WTC11 (cell line): ENCODE results near the gene FAM110C. TPM values are rescaled to one million over a fixed set of nuclear protein-coding genes. Genes with fewer than 3 reads are reported as not detected.
"Not testable (repeated sequence)": the region's sequence is repeated elsewhere in the genome, so short reads cannot be mapped to it uniquely, and the experiment has no call there.

Source experiments
- ATAC-seq: fragments of 200-7000 bp; cut with Tn5 transposase; 2 replicates; pipeline ENCODE4 v1.10.0; 2021; ENCODE audit warnings: mild to moderate bottlenecking, moderate library complexity
- CTCF ChIA-PET: fragments of 300-600 bp; sonication (Branson Sonifier 250); formaldehyde crosslinking; loops from one replicate; lab custom pipeline; 2021; ENCODE audit warnings: antibody characterized with exemption; lab: Charles Lee
- POLR2A ChIA-PET: fragments of 350-600 bp; sonication (Branson Sonifier 250); formaldehyde crosslinking; loops from one replicate; lab custom pipeline; 2021; ENCODE audit warnings: antibody characterized with exemption; lab: Charles Lee
- DNase-seq: peaks from one replicate; pipeline ENCODE4 v3.0.0; 2021; ENCODE audit warnings: low spot score
- H3K27ac Mint-ChIP-seq: 2 replicates; pipeline ENCODE4 v1.8.0; 2021; ENCODE audit warnings: mixed read lengths
- H3K27me3 Mint-ChIP-seq: 2 replicates; pipeline ENCODE4 v1.8.0; 2021; ENCODE audit warnings: low read depth, mild to moderate bottlenecking, moderate library complexity, mixed read lengths
- H3K36me3 Mint-ChIP-seq: 2 replicates; pipeline ENCODE4 v1.8.0; 2021; ENCODE audit warnings: mixed read lengths
- H3K4me1 Mint-ChIP-seq: 2 replicates; pipeline ENCODE4 v1.8.0; 2022; ENCODE audit warnings: mixed read lengths
- H3K4me3 Mint-ChIP-seq: 2 replicates; pipeline ENCODE4 v1.8.0; 2021; ENCODE audit warnings: mild to moderate bottlenecking, moderate library complexity, mixed read lengths
- H3K9me3 Mint-ChIP-seq: 2 replicates; pipeline ENCODE4 v1.8.0; 2021; ENCODE audit warnings: mixed read lengths
- ATF1 ChIP-seq: sonication (generic); formaldehyde crosslinking; IDR thresholded peaks from 2 replicates; pipeline ENCODE4 v1.8.1; 2023; ENCODE audit warnings: mild to moderate bottlenecking, moderate library complexity, missing genetic modification reagents
- CREM ChIP-seq: sonication (generic); formaldehyde crosslinking; IDR thresholded peaks from 2 replicates; pipeline ENCODE4 v1.8.1; 2022; ENCODE audit warnings: mild to moderate bottlenecking, missing genetic modification reagents, moderate library complexity
- FOXJ3 ChIP-seq: sonication (generic); formaldehyde crosslinking; IDR thresholded peaks from 2 replicates; pipeline ENCODE4 v1.9.0; 2021; ENCODE audit warnings: missing genetic modification reagents, mild to moderate bottlenecking, borderline replicate concordance
- MYBL2 ChIP-seq: sonication (generic); formaldehyde crosslinking; IDR thresholded peaks from 2 replicates; pipeline ENCODE4 v1.8.1; 2023; ENCODE audit warnings: mild to moderate bottlenecking, moderate library complexity, missing genetic modification reagents
- NFATC4 ChIP-seq: fragments of 250-450 bp; sonication (Bioruptor Pico); IDR thresholded peaks from 2 replicates; pipeline ENCODE4 v1.9.0; 2021; ENCODE audit warnings: mild to moderate bottlenecking
- RELA ChIP-seq: sonication (generic); formaldehyde crosslinking; IDR thresholded peaks from 2 replicates; pipeline ENCODE4 v1.8.1; 2022; ENCODE audit warnings: missing genetic modification reagents, mild to moderate bottlenecking, borderline replicate concordance
- RORB ChIP-seq: fragments of 250-450 bp; sonication (Bioruptor Pico); IDR thresholded peaks from 2 replicates; pipeline ENCODE4 v1.9.0; 2021; ENCODE audit warnings: mild to moderate bottlenecking
- SMAD4 ChIP-seq: sonication (generic); formaldehyde crosslinking; IDR thresholded peaks from 2 replicates; pipeline ENCODE4 v1.8.0; 2022; ENCODE audit warnings: mild to moderate bottlenecking, missing genetic modification reagents
- SP1 ChIP-seq: sonication (generic); formaldehyde crosslinking; conservative IDR thresholded peaks from 2 replicates; pipeline ENCODE4 v1.8.1; 2022; ENCODE audit warnings: missing genetic modification reagents
- TEAD4 ChIP-seq: sonication (generic); formaldehyde crosslinking; IDR thresholded peaks from 2 replicates; pipeline ENCODE4 v1.8.0; 2022; ENCODE audit warnings: mild to moderate bottlenecking, missing genetic modification reagents
- TP53 ChIP-seq: sonication (generic); formaldehyde crosslinking; IDR thresholded peaks from 2 replicates; pipeline ENCODE4 v1.8.1; 2023; ENCODE audit warnings: mild to moderate bottlenecking, missing genetic modification reagents
- ZNF317 ChIP-seq: sonication (generic); formaldehyde crosslinking; IDR thresholded peaks from 2 replicates; pipeline ENCODE4 v1.8.1; 2023; ENCODE audit warnings: low read depth, mild to moderate bottlenecking, moderate library complexity, missing genetic modification reagents, borderline replicate concordance
- total RNA-seq: library from RNA; stranded (reverse); gene quantifications from 3 replicates; pipeline ENCODE4 v1.2.3, GENCODE V29; 2021
- TF ChIP-seq, protein P1 (sequence below): fragments of 250-450 bp; sonication (Bioruptor Pico); IDR thresholded peaks from 2 replicates; pipeline ENCODE4 v1.8.0; 2021; ENCODE audit warnings: mild to moderate bottlenecking
- TF ChIP-seq, protein P2 (sequence below): fragments of 250-450 bp; sonication (Bioruptor Pico); IDR thresholded peaks from 2 replicates; pipeline ENCODE4 v1.9.0; 2021; ENCODE audit warnings: moderate library complexity, mild to moderate bottlenecking, inconsistent platforms, borderline replicate concordance
- TF ChIP-seq, protein P3 (sequence below): sonication (generic); formaldehyde crosslinking; IDR thresholded peaks from 2 replicates; pipeline ENCODE4 v1.8.1; 2022; ENCODE audit warnings: low read depth, mild to moderate bottlenecking, moderate library complexity, missing genetic modification reagents, borderline replicate concordance
- TF ChIP-seq, protein P4 (sequence below): sonication (generic); formaldehyde crosslinking; IDR thresholded peaks from 2 replicates; pipeline ENCODE4 v1.8.0; 2022; ENCODE audit warnings: mild to moderate bottlenecking, missing genetic modification reagents
- TF ChIP-seq, protein P5 (sequence below): fragments of 200-600 bp; IDR thresholded peaks from 2 replicates; pipeline ENCODE4 v1.8.0; 2022; ENCODE audit warnings: antibody characterized with exemption
- TF ChIP-seq, protein P6 (sequence below): fragments of 250-450 bp; sonication (Bioruptor Pico); IDR thresholded peaks from 2 replicates; pipeline ENCODE4 v1.9.0; 2021; ENCODE audit warnings: mild to moderate bottlenecking, borderline replicate concordance

The FAM110C gene
- total RNA-seq, 1 experiment from 2014 or later, result 6.1 TPM

DNA sequence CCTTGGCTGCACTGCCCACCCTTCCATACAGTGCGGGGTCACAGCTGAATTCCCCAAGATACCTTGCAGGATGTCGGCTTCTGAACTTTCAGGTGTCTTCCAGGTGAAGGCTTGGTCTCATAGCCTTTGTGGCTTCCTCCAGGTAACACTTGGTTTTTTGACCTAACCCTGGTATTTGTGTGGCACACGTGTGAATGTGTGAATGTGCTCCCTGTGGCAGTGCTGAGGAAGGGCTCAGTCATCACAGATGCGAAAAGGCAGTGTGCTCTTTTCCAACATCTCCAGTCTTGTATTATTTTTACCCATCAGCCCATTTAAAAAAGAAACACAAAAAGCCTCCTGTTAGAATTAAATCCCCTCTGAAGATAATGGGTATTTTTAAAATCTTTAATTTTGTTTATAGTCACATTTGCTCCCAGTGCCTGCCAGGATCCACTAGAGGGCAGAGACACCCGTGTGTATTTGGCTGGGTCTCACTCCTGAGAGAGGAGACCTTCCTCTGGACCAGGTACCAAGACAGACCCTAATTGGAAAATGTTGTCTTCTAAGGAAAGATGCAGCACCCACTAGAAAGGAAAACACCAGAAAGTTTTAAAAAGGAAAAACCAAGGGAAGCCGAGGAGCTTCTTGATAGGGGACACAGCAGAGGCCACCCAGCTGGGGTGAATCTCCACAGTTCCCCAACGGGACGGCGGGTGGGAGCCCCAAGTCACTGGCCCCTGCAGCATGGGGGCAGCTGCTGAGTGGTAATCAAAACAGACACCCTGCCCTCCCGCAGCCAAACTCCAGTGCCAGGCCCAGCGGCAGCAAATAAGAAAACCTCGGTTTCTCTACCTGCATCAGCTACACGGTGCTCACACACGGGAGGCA lies 27.7 kb downstream of the FAM110C start:
- no peak overlapping the region for H3K27ac Mint-ChIP-seq
- 0 out of 2 replicates have a peak, but pooled peaks cover 3% of the 10 kb centered on the region for H3K36me3 Mint-ChIP-seq
- H3K4me3 Mint-ChIP-seq, result no peak overlapping the region
- CTCF ChIA-PET, result interaction anchor here (0.7 to 2.7 kb wide), 5 partner anchors 27 to 272 kb away, joined by 3 to 22 read pairs (median 4); no protein-coding TSS in a partner anchor
- peaks cover 7% of the 10 kb centered on the region for H3K9me3 Mint-ChIP-seq
- no peak for TF ChIP-seq CREM
- no peak for TF ChIP-seq FOXJ3 (CRISPR knock-in tag)
- TF ChIP-seq RORB (CRISPR knock-in tag), result no peak
- TF ChIP-seq, protein P1, sequence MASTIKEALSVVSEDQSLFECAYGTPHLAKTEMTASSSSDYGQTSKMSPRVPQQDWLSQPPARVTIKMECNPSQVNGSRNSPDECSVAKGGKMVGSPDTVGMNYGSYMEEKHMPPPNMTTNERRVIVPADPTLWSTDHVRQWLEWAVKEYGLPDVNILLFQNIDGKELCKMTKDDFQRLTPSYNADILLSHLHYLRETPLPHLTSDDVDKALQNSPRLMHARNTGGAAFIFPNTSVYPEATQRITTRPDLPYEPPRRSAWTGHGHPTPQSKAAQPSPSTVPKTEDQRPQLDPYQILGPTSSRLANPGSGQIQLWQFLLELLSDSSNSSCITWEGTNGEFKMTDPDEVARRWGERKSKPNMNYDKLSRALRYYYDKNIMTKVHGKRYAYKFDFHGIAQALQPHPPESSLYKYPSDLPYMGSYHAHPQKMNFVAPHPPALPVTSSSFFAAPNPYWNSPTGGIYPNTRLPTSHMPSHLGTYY (CRISPR knock-in tag), result no peak
- TF ChIP-seq, protein P2, sequence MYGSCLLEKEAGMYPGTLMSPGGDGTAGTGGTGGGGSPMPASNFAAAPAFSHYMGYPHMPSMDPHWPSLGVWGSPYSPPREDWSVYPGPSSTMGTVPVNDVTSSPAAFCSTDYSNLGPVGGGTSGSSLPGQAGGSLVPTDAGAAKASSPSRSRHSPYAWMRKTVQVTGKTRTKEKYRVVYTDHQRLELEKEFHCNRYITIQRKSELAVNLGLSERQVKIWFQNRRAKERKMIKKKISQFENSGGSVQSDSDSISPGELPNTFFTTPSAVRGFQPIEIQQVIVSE (CRISPR knock-in tag), result no peak
- TF ChIP-seq NFATC4 (CRISPR knock-in tag), result no peak
- TF ChIP-seq ATF1 (CRISPR knock-in tag), result no peak
- no peak for TF ChIP-seq TEAD4
- TF ChIP-seq MYBL2, result no peak
- TF ChIP-seq RELA (CRISPR knock-in tag), result no peak
- TF ChIP-seq TP53 (CRISPR knock-in tag), result no peak
- TF ChIP-seq ZNF317 (CRISPR knock-in tag), result no peak
- TF ChIP-seq, protein P3, sequence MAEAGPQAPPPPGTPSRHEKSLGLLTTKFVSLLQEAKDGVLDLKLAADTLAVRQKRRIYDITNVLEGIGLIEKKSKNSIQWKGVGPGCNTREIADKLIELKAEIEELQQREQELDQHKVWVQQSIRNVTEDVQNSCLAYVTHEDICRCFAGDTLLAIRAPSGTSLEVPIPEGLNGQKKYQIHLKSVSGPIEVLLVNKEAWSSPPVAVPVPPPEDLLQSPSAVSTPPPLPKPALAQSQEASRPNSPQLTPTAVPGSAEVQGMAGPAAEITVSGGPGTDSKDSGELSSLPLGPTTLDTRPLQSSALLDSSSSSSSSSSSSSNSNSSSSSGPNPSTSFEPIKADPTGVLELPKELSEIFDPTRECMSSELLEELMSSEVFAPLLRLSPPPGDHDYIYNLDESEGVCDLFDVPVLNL (CRISPR knock-in tag), result no peak
- TF ChIP-seq SMAD4 (CRISPR knock-in tag), result no peak
- POLR2A ChIA-PET, result interaction anchor here (1.1 kb wide), 1 partner anchor 124 kb away, joined by 3 read pairs; no protein-coding TSS in a partner anchor
- no peaks in the 10 kb centered on the region for H3K27me3 Mint-ChIP-seq
- ATAC-seq, result peak; percentile 75
- H3K4me1 Mint-ChIP-seq, result peaks cover 14% of the 10 kb centered on the region
- DNase-seq, result no peak

DNA sequence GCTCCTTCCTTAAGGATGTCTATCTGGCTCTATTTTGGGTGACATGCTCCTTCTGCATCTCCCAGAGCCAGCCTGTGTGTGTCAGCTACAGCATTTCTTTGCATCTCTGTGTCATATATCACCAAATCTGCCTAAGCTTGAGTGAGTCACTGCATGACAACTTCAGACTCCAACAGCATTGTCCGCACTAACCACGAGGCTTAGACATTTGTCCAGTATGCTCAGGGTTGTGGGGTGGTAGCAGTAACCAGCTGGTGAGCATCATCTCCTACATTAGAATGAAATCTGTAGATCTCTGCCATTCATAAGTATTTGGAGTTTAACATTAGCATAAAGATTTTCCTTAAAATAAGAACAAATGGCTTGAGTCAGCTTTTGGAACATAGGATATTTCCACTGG lies 30.4 kb downstream of the FAM110C start:
- H3K4me3 Mint-ChIP-seq, H3K9me3 Mint-ChIP-seq, H3K27ac Mint-ChIP-seq, POLR2A ChIA-PET, H3K27me3 Mint-ChIP-seq, ATAC-seq, DNase-seq: not testable (repeated sequence)
- peaks cover 10% of the 10 kb centered on the region for H3K36me3 Mint-ChIP-seq
- peaks cover 14% of the 10 kb centered on the region for H3K4me1 Mint-ChIP-seq
- CTCF ChIA-PET, result interaction anchor here (2.6 kb wide), 1 partner anchor 126 kb away, joined by 19 read pairs; no protein-coding TSS in a partner anchor

DNA sequence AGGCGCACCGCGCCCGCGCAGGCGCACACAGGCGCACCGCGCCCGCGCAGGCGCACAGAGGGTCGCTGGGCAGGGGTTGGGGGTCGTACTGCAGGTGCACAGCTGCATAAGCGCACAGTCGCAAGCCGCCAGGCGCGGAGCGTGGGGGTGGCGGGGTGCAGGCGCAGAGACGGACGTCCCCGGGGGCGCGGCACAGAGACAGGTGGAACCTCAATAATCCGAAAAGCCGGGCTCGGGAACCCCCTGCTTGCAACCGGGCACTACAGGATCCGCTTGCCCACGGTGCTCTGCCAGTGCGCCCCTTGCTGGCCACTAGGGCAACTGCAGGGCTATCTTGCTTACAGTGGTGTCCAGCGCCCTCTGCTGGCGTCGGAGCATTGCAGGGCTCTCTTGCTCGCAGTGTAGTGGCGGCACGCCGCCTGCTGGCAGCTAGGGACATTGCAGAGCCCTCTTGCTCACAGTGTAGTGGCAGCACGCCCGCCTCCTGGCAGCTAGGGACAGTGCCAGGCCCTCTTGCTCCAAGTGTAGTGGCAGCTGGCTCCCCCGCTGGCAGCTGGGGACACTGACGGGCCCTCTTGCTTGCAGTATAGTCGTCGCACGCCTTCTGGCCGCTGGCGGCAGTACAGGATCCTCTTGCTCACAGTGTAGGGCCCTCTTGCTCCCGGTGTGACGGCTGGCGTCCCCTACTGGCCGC lies 34.9 kb downstream of the FAM110C start:
- H3K27ac Mint-ChIP-seq, result no peak overlapping the region
- peak; percentile 94 for DNase-seq
- ATAC-seq, result peak; percentile 98
- H3K9me3 Mint-ChIP-seq, result peaks cover 10% of the 10 kb centered on the region
- H3K36me3 Mint-ChIP-seq, result peaks cover 10% of the 10 kb centered on the region
- no peak overlapping the region for H3K4me3 Mint-ChIP-seq
- ChIA-PET POLR2A (no interaction called here), CTCF (interaction anchor here (0.5 to 1.3 kb wide), 18 partner anchors 9 to 358 kb away, joined by 3 to 10 read pairs (median 5); partner anchors contain the start of genes ALKAL2 and FAM110C)
- H3K27me3 Mint-ChIP-seq, result peaks cover 5% of the 10 kb centered on the region; the same call in 1 of the 2 replicates
- no peaks in the 10 kb centered on the region for H3K4me1 Mint-ChIP-seq
- TF ChIP-seq, protein P4, sequence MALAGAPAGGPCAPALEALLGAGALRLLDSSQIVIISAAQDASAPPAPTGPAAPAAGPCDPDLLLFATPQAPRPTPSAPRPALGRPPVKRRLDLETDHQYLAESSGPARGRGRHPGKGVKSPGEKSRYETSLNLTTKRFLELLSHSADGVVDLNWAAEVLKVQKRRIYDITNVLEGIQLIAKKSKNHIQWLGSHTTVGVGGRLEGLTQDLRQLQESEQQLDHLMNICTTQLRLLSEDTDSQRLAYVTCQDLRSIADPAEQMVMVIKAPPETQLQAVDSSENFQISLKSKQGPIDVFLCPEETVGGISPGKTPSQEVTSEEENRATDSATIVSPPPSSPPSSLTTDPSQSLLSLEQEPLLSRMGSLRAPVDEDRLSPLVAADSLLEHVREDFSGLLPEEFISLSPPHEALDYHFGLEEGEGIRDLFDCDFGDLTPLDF, result no peak
- TF ChIP-seq SP1 (CRISPR knock-in tag), result peak; percentile 27; the same call in 1 of the 2 replicates
- TF ChIP-seq, protein P5, sequence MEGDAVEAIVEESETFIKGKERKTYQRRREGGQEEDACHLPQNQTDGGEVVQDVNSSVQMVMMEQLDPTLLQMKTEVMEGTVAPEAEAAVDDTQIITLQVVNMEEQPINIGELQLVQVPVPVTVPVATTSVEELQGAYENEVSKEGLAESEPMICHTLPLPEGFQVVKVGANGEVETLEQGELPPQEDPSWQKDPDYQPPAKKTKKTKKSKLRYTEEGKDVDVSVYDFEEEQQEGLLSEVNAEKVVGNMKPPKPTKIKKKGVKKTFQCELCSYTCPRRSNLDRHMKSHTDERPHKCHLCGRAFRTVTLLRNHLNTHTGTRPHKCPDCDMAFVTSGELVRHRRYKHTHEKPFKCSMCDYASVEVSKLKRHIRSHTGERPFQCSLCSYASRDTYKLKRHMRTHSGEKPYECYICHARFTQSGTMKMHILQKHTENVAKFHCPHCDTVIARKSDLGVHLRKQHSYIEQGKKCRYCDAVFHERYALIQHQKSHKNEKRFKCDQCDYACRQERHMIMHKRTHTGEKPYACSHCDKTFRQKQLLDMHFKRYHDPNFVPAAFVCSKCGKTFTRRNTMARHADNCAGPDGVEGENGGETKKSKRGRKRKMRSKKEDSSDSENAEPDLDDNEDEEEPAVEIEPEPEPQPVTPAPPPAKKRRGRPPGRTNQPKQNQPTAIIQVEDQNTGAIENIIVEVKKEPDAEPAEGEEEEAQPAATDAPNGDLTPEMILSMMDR, result peak; percentile 100
- TF ChIP-seq, protein P6, sequence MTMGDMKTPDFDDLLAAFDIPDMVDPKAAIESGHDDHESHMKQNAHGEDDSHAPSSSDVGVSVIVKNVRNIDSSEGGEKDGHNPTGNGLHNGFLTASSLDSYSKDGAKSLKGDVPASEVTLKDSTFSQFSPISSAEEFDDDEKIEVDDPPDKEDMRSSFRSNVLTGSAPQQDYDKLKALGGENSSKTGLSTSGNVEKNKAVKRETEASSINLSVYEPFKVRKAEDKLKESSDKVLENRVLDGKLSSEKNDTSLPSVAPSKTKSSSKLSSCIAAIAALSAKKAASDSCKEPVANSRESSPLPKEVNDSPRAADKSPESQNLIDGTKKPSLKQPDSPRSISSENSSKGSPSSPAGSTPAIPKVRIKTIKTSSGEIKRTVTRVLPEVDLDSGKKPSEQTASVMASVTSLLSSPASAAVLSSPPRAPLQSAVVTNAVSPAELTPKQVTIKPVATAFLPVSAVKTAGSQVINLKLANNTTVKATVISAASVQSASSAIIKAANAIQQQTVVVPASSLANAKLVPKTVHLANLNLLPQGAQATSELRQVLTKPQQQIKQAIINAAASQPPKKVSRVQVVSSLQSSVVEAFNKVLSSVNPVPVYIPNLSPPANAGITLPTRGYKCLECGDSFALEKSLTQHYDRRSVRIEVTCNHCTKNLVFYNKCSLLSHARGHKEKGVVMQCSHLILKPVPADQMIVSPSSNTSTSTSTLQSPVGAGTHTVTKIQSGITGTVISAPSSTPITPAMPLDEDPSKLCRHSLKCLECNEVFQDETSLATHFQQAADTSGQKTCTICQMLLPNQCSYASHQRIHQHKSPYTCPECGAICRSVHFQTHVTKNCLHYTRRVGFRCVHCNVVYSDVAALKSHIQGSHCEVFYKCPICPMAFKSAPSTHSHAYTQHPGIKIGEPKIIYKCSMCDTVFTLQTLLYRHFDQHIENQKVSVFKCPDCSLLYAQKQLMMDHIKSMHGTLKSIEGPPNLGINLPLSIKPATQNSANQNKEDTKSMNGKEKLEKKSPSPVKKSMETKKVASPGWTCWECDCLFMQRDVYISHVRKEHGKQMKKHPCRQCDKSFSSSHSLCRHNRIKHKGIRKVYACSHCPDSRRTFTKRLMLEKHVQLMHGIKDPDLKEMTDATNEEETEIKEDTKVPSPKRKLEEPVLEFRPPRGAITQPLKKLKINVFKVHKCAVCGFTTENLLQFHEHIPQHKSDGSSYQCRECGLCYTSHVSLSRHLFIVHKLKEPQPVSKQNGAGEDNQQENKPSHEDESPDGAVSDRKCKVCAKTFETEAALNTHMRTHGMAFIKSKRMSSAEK (CRISPR knock-in tag), result 0 out of 2 replicates have a peak, but pooled peaks have one; percentile 39
